Erythroblast (primary cell): ENCODE results near the gene PRR33.
"Not testable (repeated sequence)": the region's sequence is repeated elsewhere in the genome, so short reads cannot be mapped to it uniquely, and the experiment has no call there.

Experiments
- DNase-seq, 2 experiments: peaks; one replicate each; lab custom pipeline; 2025; lab: John Stamatoyannopoulos, UW
- GATA1 ChIP-seq: IDR thresholded peaks from 2 replicates; pipeline ENCODE4 v1.6.1; 2011; ENCODE audit warnings: low read depth, mild to moderate bottlenecking, control low read depth, low read length, moderate library complexity
- POLR2A ChIP-seq: IDR thresholded peaks from 2 replicates; pipeline ENCODE4 v1.6.1; 2011; ENCODE audit warnings: mild to moderate bottlenecking, low read length

Gene PRR33

GRCh38 chr11:1875093-1875850 is 16.4 kb downstream of the PRR33 start:
- no peak for TF ChIP-seq GATA1
- TF ChIP-seq POLR2A: no peak
- DNase-seq: no peak

GRCh38 chr11:1874441-1875092 is 17.1 kb downstream of the PRR33 start:
- not testable (repeated sequence) for DNase-seq

GRCh38 chr11:1873813-1874150 is 17.9 kb downstream of the PRR33 start:
- DNase-seq: not testable (repeated sequence)

- TF ChIP-seq POLR2A: no peak
- no peak for TF ChIP-seq GATA1
- DNase-seq: no peak
Observed at GRCh38 chr11:1873048-1873812, 18.5 kb downstream of the PRR33 start.

- TF ChIP-seq GATA1 (no peak), POLR2A (no peak)
- no peak for DNase-seq
Observed at GRCh38 chr11:1872267-1872985, 19.3 kb downstream of the PRR33 start.

GRCh38 chr11:1871531-1871930 is 20.2 kb downstream of the PRR33 start:
- TF ChIP-seq POLR2A (no peak), GATA1 (no peak)
- DNase-seq: no peak

GRCh38 chr11:1870721-1871466 is 20.8 kb downstream of the PRR33 start:
- no peak for TF ChIP-seq POLR2A
- TF ChIP-seq GATA1: no peak
- no peak for DNase-seq

GRCh38 chr11:1870326-1870696 is 21.4 kb downstream of the PRR33 start:
- no peak for DNase-seq
- TF ChIP-seq POLR2A (no peak), GATA1 (no peak)

- DNase-seq: no peak
- TF ChIP-seq GATA1 (no peak), POLR2A (no peak)
Observed at GRCh38 chr11:1869427-1870325, 22.0 kb downstream of the PRR33 start.

GRCh38 chr11:1868636-1869291 is 22.9 kb downstream of the PRR33 start:
- DNase-seq: no peak
- no peak for TF ChIP-seq POLR2A
- no peak for TF ChIP-seq GATA1

GRCh38 chr11:1868056-1868635 is 23.5 kb downstream of the PRR33 start:
- TF ChIP-seq GATA1: no peak
- no peak for TF ChIP-seq POLR2A

GRCh38 chr11:1867381-1867780 is 24.3 kb downstream of the PRR33 start:
- no peak for TF ChIP-seq POLR2A
- no peak for TF ChIP-seq GATA1
- no peak for DNase-seq

More at GRCh38 chr11:1868056-1868635, 23.5 kb downstream of the PRR33 start:
- no peak for DNase-seq

- no peak for TF ChIP-seq GATA1
- TF ChIP-seq POLR2A: no peak
- no peak for DNase-seq
Observed at GRCh38 chr11:1866776-1867175, 24.9 kb downstream of the PRR33 start.
